K562 (cell line): ENCODE data around the gene ATP10B. TPM values are rescaled to one million over a fixed set of nuclear protein-coding genes. Genes with fewer than 3 reads are reported as not detected.

Experiments
- ATAC-seq: fragments of 200-7000 bp; cut with Tn5 transposase; 3 replicates; pipeline ENCODE4 v1.9.1; 2020; ENCODE audit warnings: moderate library complexity
- BruUV-seq: library from RNA; stranded (reverse); fragments of 400-500 nt; replicated peaks from 2 replicates; lab custom pipeline; 2021; lab: Mats Ljungman, UMichigan
- CTCF ChIA-PET: fragments of 300-600 bp; formaldehyde crosslinking; extraction: SDS; loops from one replicate; lab custom pipeline; 2021; ENCODE audit warnings: low intra/inter-chr PET ratio; lab: Yijun Ruan, JAX
- POLR2A ChIA-PET: fragments of 300-600, 350-650 bp; sonication (Branson Sonifier 250); formaldehyde crosslinking; extraction: SDS; loops from one replicate; lab custom pipeline; 2021; ENCODE audit warnings: antibody characterized with exemption, inconsistent platforms; lab: Yijun Ruan, JAX
- DNase-seq, 4 experiments: peaks; one replicate each; pipeline versions ENCODE4 v3.0.0 to v3.0.0-alpha.2; 2011 to 2018; ENCODE audit warnings: low spot score in 3 of 4, mixed read lengths in 3 of 4; ENCODE audit errors: extremely low read depth in 1 of 4
- FAIRE-seq: peaks from 2 replicates; lab custom pipeline; 2011; peaks lifted over from hg19 to GRCh38; lab: Jason Lieb, UNC
- H2AFZ ChIP-seq: 2 replicates; pipeline ENCODE4 v1.6.0; 2011; ENCODE audit warnings: low read depth, low read length, control low read depth, inconsistent platforms
- H3K27ac ChIP-seq: fragments of 200-600 bp; 3 replicates; pipeline ENCODE4 v1.8.0; 2011; ENCODE audit warnings: low read depth, mild to moderate bottlenecking, control low read depth, inconsistent platforms, low read length, moderate library complexity, mixed read lengths; ENCODE audit errors: extremely low read depth
- H3K27me3 ChIP-seq, 2 experiments: fragments of 300-600 bp in 1 of 2; 2 replicates in 1 of 2; 3 replicates in 1 of 2; pipeline versions ENCODE4 v1.6.0 to v1.8.0; 2011; ENCODE audit warnings: inconsistent platforms in 2 of 2, low read length in 2 of 2, mild to moderate bottlenecking in 1 of 2, mixed read lengths in 1 of 2, moderate library complexity in 1 of 2; ENCODE audit not compliant: control insufficient read depth in 2 of 2, insufficient read depth in 2 of 2
- H3K36me3 ChIP-seq: fragments of 300-600 bp; 3 replicates; pipeline ENCODE4 v1.8.0; 2011; ENCODE audit warnings: mild to moderate bottlenecking, low read length, inconsistent platforms; ENCODE audit not compliant: control insufficient read depth, insufficient read depth
- H3K4me1 ChIP-seq, 2 experiments: fragments of 200-600 bp in 1 of 2; replicated peaks in 1 of 2; 2 replicates in 1 of 2; 3 replicates in 1 of 2; pipeline versions ENCODE4 v1.5.1 to v1.8.0; 2011; ENCODE audit warnings: inconsistent platforms in 2 of 2, low read length in 2 of 2, mild to moderate bottlenecking in 1 of 2, mixed read lengths in 1 of 2, moderate library complexity in 1 of 2; ENCODE audit not compliant: control insufficient read depth in 2 of 2, insufficient read depth in 2 of 2
- H3K4me2 ChIP-seq: 2 replicates; pipeline ENCODE4 v1.6.1; 2011; ENCODE audit warnings: low read length, control low read depth, inconsistent platforms, mixed read lengths; ENCODE audit not compliant: insufficient read depth
- H3K4me3 ChIP-seq: fragments of 200-600 bp; sonication (generic), shearing (Covaris generic); 2 replicates; pipeline ENCODE4 v1.5.1; 2016; ENCODE audit warnings: control low read depth, inconsistent platforms
- H3K79me2 ChIP-seq: fragments of 200-600 bp; 3 replicates; pipeline ENCODE4 v1.8.0; 2011; ENCODE audit warnings: low read length, inconsistent platforms; ENCODE audit not compliant: control insufficient read depth, insufficient read depth
- H3K9ac ChIP-seq, 2 experiments: 2 replicates each; pipeline versions ENCODE4 v1.6.0 to v1.6.1; 2011; ENCODE audit warnings: low read depth in 2 of 2, low read length in 2 of 2, control low read depth in 1 of 2, inconsistent platforms in 1 of 2, mild to moderate bottlenecking in 1 of 2, mixed read lengths in 1 of 2; ENCODE audit not compliant: insufficient read depth in 1 of 2
- H3K9me1 ChIP-seq: one replicate; pipeline ENCODE4 v1.6.0; 2011; ENCODE audit warnings: inconsistent platforms, mild to moderate bottlenecking, low read length, moderate library complexity; ENCODE audit not compliant: control insufficient read depth, insufficient read depth
- H3K9me3 ChIP-seq: replicated peaks from 2 replicates; pipeline ENCODE4 v1.5.1; 2011; ENCODE audit warnings: low read depth, low read length, inconsistent platforms; ENCODE audit not compliant: control insufficient read depth, insufficient read depth
- H4K20me1 ChIP-seq: replicated peaks from 2 replicates; pipeline ENCODE4 v1.6.1; 2011; ENCODE audit warnings: low read length, inconsistent platforms, mixed read lengths; ENCODE audit not compliant: control insufficient read depth, insufficient read depth
- CHD4 ChIP-seq: fragments of 200-600 bp; sonication (generic); IDR thresholded peaks from 3 replicates; pipeline ENCODE4 v1.6.1; 2012; ENCODE audit warnings: low read depth, mild to moderate bottlenecking, mixed read lengths, low read length, inconsistent platforms; ENCODE audit not compliant: insufficient read depth, insufficient replicate concordance, poor library complexity, severe bottlenecking
- CLOCK ChIP-seq: fragments of 250-450 bp; sonication (Bioruptor Pico); IDR thresholded peaks from 2 replicates; pipeline ENCODE4 v1.4.0; 2020; ENCODE audit warnings: mild to moderate bottlenecking, moderate library complexity, borderline replicate concordance
- ELF2 ChIP-seq: fragments of 250-450 bp; sonication (Bioruptor Pico); IDR thresholded peaks from 2 replicates; pipeline ENCODE4 v1.5.0; 2021; ENCODE audit warnings: mild to moderate bottlenecking
- HBP1 ChIP-seq: fragments of 450-650 bp; formaldehyde crosslinking; IDR thresholded peaks from 2 replicates; pipeline ENCODE4 v1.4.0; 2022; ENCODE audit warnings: missing genetic modification characterization
- NFE2 ChIP-seq: IDR thresholded peaks from 2 replicates; pipeline ENCODE4 v1.6.1; 2014; ENCODE audit warnings: antibody characterized with exemption, low read depth
- PYGO2 ChIP-seq: fragments of 450-650 bp; IDR thresholded peaks from 2 replicates; pipeline ENCODE4 v1.6.1; 2016; ENCODE audit warnings: mild to moderate bottlenecking, missing genetic modification characterization, moderate library complexity, missing compliant biosample characterization
- SIN3A ChIP-seq, 2 experiments: fragments of 150-350 bp in 1 of 2; IDR thresholded peaks; 2 replicates each; pipeline ENCODE4 v1.6.1; 2011 to 2016; ENCODE audit warnings: borderline replicate concordance in 2 of 2, low read depth in 2 of 2, low read length in 2 of 2, mild to moderate bottlenecking in 2 of 2, moderate library complexity in 2 of 2; ENCODE audit not compliant: control insufficient read depth in 1 of 2
- SMC3 ChIP-seq: conservative IDR thresholded peaks from 2 replicates; pipeline ENCODE4 v1.6.1; 2011; ENCODE audit warnings: low read depth, low read length, improper control_type of control experiment; ENCODE audit not compliant: insufficient read depth
- U2AF1 ChIP-seq: fragments of 200-400 bp; formaldehyde crosslinking; optimal IDR thresholded peaks from 2 replicates; pipeline ENCODE3; 2017; ENCODE audit warnings: mild to moderate bottlenecking, low read depth, low read length, moderate library complexity
- YY1 ChIP-seq, 3 experiments: IDR thresholded peaks; 2 replicates each; pipeline ENCODE4 v1.6.1; 2011; ENCODE audit warnings: low read length in 2 of 3, mild to moderate bottlenecking in 2 of 3, moderate library complexity in 2 of 3, borderline replicate concordance in 1 of 3, control low read depth in 1 of 3, low read depth in 1 of 3; ENCODE audit not compliant: insufficient read depth in 3 of 3, insufficient replicate concordance in 2 of 3, control insufficient read depth in 1 of 3, insufficient read length in 1 of 3; ENCODE audit errors: extremely low read depth in 1 of 3
- ZZZ3 ChIP-seq: fragments of 450-650 bp; IDR thresholded peaks from 2 replicates; pipeline ENCODE4 v1.6.1; 2016; ENCODE audit warnings: antibody characterized with exemption, mild to moderate bottlenecking, moderate library complexity
- WGBS: fragments of 100-300 bp; shearing (Covaris generic); methylation state at CpG from one replicate; pipeline ENCODE4 v1.1.6; 2016; ENCODE audit warnings: low coverage, mixed read lengths; ENCODE audit not compliant: insufficient coverage; ENCODE audit errors: missing lambda C conversion rate; 5-methylcytosine and 5-hydroxymethylcytosine counted together
- in situ Hi-C: fragments of 300-500 bp; cut with MboI; formaldehyde crosslinking; loops from 4 replicates; pipeline ENCODE4 v1.15.0; 2018; ENCODE audit warnings: inconsistent platforms, mixed read lengths
- intact Hi-C: fragments of 100-400 bp; cut with micrococcal nuclease; formaldehyde crosslinking; loops from 2 replicates; pipeline ENCODE4 v1.14.2; 2022
- polyA plus RNA-seq, 8 experiments: library from polyadenylated mRNA; depleted of rRNA in 4 of 8; stranded (reverse) in 5 of 8; unstranded in 3 of 8; fragments of >200 nt; fragmentation: Nextera tagmentation in 2 of 8; fragmentation: Illumina TruSeq in 1 of 8; extraction: Ambion mirVana in 2 of 8; extraction: Trizol in 1 of 8; gene quantifications; 2 replicates each; pipeline versions ENCODE4 v1.2.1 to v1.2.3, GENCODE V29; 2011 to 2014; ENCODE audit warnings: inconsistent platforms in 1 of 8, missing spikeins in 1 of 8
- total RNA-seq, 7 experiments: library from RNA; depleted of rRNA in 6 of 7; stranded (reverse); fragments of >200 nt in 6 of 7; fragmentation: Illumina TruSeq in 2 of 7; extraction: Trizol in 2 of 7; gene quantifications; 2 replicates each; pipeline versions ENCODE4 v1.2.1 to v1.2.3, GENCODE V29; 2011 to 2021; ENCODE audit warnings: low replicate concordance in 1 of 7

Gene ATP10B
- total and polyA plus RNA-seq, 9 of the 15 experiments (the other 6 are each of a cell fraction or from before 2014, with no cell fraction given) = 0.04 TPM; not detected in 8

GRCh38 chr5:160665460-160665859, 186.6 kb downstream of the ATP10B start (continued):
- TF ChIP-seq CLOCK (CRISPR knock-in tag) = no peak

GRCh38 chr5:160660132-160660531, 191.9 kb downstream of the ATP10B start:
- intact Hi-C loops (no loop called here), in situ Hi-C loops (no loop called here)
- Histone ChIP-seq H3K9me3 (no peaks in the 10 kb centered on the region), H3K9me1 (no peaks in the 10 kb centered on the region), H3K4me3 (no peak overlapping the region), H4K20me1 (no peaks in the 10 kb centered on the region), H3K36me3 (no peaks in the 10 kb centered on the region), H3K4me2 (no peak overlapping the region), H3K27ac (no peak overlapping the region), H3K4me1 (no peaks in the 10 kb centered on the region), H3K9ac (no peak overlapping the region), H2AFZ (no peak overlapping the region), H3K79me2 (no peaks in the 10 kb centered on the region), H3K27me3 (no peaks in the 10 kb centered on the region)
- 0% methylated on average over 1 of the region's 1 CpG for WGBS
- CTCF ChIA-PET = no interaction called here
- no peak for ATAC-seq
- POLR2A ChIA-PET = no interaction called here
- BruUV-seq = no TSS peak
- DNase-seq = no peak
- FAIRE-seq = no peak
- TF ChIP-seq PYGO2 (tag) (no peak), CHD4 (no peak), ZZZ3 (no peak), ELF2 (CRISPR knock-in tag) (no peak), U2AF1 (no peak), SMC3 (no peak), YY1 (IDR thresholded peaks at IDR 0.05; ENCODE audit: borderline replicate concordance in 1 of 3, control insufficient read depth in 1 of 3, extremely low read depth in 1 of 3, insufficient read depth in 3 of 3, insufficient read length in 1 of 3, insufficient replicate concordance in 2 of 3, low read depth in 1 of 3, low read length in 2 of 3) (no peak), SIN3A (IDR thresholded peaks at IDR 0.05; ENCODE audit: borderline replicate concordance in 2 of 2, control insufficient read depth in 1 of 2, low read depth in 2 of 2, low read length in 2 of 2) (no peak), HBP1 (no peak), NFE2 (no peak)
